Ovary (tissue), 3 donors: ENCODE data around the gene SEC14L2.

ENCODE experiments used
- CTCF ChIP-seq, 3 donors: fragments of 450-650 bp in 2 of 3; fragments of 200-600 bp in 1 of 3; IDR thresholded peaks; one replicate each; pipeline versions ENCODE4 v1.5.1 to v1.8.0; 2016 to 2022; ENCODE audit warnings: antibody characterized with exemption in 3 of 3, mild to moderate bottlenecking in 1 of 3
- POLR2A ChIP-seq: fragments of 450-650 bp; IDR thresholded peaks from one replicate; pipeline ENCODE4 v1.6.1; 2017; ENCODE audit warnings: antibody characterized with exemption, mild to moderate bottlenecking, moderate library complexity
- donor health status: DM: no; HTN: no; CAD: no.

- TF ChIP-seq CTCF (IDR thresholded peaks at IDR 0.05) (no peak), POLR2A (no peak)
These were observed 7.5 kb downstream of the SEC14L2 start for GRCh38 chr22:30404307-30404706.
